Endodermal cell (in vitro differentiated cells): ENCODE results near the gene RECK. TPM values are rescaled to one million over a fixed set of nuclear protein-coding genes. Genes with fewer than 3 reads are reported as not detected.

Experiments
- DNase-seq: peaks from one replicate; pipeline ENCODE4 v3.0.0-alpha.2; 2017
- H3K27ac ChIP-seq: 2 replicates; pipeline ENCODE4 v1.5.1; 2013; ENCODE audit warnings: mild to moderate bottlenecking, low read depth, low read length, moderate library complexity
- H3K27me3 ChIP-seq: 2 replicates; pipeline ENCODE4 v1.6.1; 2013; ENCODE audit warnings: mild to moderate bottlenecking, low read length, moderate library complexity; ENCODE audit not compliant: insufficient read depth, control insufficient read depth, poor library complexity, severe bottlenecking
- H3K36me3 ChIP-seq: 2 replicates; pipeline ENCODE4 v1.7.0; 2013; ENCODE audit warnings: mild to moderate bottlenecking, low read length, moderate library complexity; ENCODE audit not compliant: control insufficient read depth, insufficient read depth
- H3K4me1 ChIP-seq: one replicate; pipeline ENCODE4 v1.7.0; 2013; ENCODE audit warnings: low read length; ENCODE audit not compliant: control insufficient read depth, insufficient read depth
- H3K4me3 ChIP-seq: 2 replicates; pipeline ENCODE4 v1.5.1; 2013; ENCODE audit warnings: mild to moderate bottlenecking, low read length, moderate library complexity
- H3K9ac ChIP-seq: 2 replicates; pipeline ENCODE4 v1.6.1; 2013; ENCODE audit warnings: mild to moderate bottlenecking, low read length, moderate library complexity; ENCODE audit not compliant: poor library complexity, severe bottlenecking; ENCODE audit errors: extremely low read depth
- H3K9me3 ChIP-seq: 2 replicates; pipeline ENCODE4 v1.6.1; 2013; ENCODE audit warnings: mild to moderate bottlenecking, low read length, moderate library complexity; ENCODE audit not compliant: control insufficient read depth
- H3K27ac Mint-ChIP-seq: 2 replicates; pipeline ENCODE4 v1.8.0; 2020; ENCODE audit warnings: mixed read lengths
- H3K27me3 Mint-ChIP-seq: 2 replicates; pipeline ENCODE4 v1.8.0; 2021; ENCODE audit warnings: mild to moderate bottlenecking, mixed read lengths; ENCODE audit not compliant: insufficient read depth
- H3K36me3 Mint-ChIP-seq: 2 replicates; pipeline ENCODE4 v1.8.0; 2020; ENCODE audit warnings: low read depth, mixed read lengths
- H3K4me1 Mint-ChIP-seq: 2 replicates; pipeline ENCODE4 v1.8.0; 2020; ENCODE audit warnings: mixed read lengths
- H3K4me3 Mint-ChIP-seq: 2 replicates; pipeline ENCODE4 v1.8.0; 2020; ENCODE audit warnings: mild to moderate bottlenecking, moderate library complexity, mixed read lengths
- H3K9me3 Mint-ChIP-seq: 2 replicates; pipeline ENCODE4 v1.8.0; 2020; ENCODE audit warnings: mild to moderate bottlenecking, mixed read lengths
- CTCF ChIP-seq: fragments of 200-600 bp; sonication (generic); conservative IDR thresholded peaks from 2 replicates; pipeline ENCODE4 v1.5.0; 2021; ENCODE audit warnings: antibody characterized with exemption, mild to moderate bottlenecking
- WGBS, 2 experiments: methylation state at CpG; one replicate each; pipeline versions ENCODE4 v1.1.5 to v1.1.7; 2013; ENCODE audit warnings: missing lambda C conversion rate in 2 of 2, mixed read lengths in 1 of 2; ENCODE audit not compliant: insufficient coverage in 1 of 2, insufficient read length in 1 of 2; 5-methylcytosine and 5-hydroxymethylcytosine counted together
- total RNA-seq, 2 donors: library from RNA; stranded (reverse); fragmentation: NEBNext Ultra II Directional in 1 of 2; extraction: Animal tissue kit (Norgen Biotek cat#: 25700) in 1 of 2; gene quantifications; 2 replicates in 1 of 2; 3 replicates in 1 of 2; pipeline ENCODE4 v1.2.1, GENCODE V29; 2021

The RECK gene
- total RNA-seq, 2 donors from 2014 or later = 11.5 to 16.1 TPM

GRCh38 chr9:36116593-36116992, 79.9 kb downstream of the RECK start:
- Mint-ChIP-seq H3K27me3 (no peaks in the 10 kb centered on the region), H3K9me3 (peaks cover 2% of the 10 kb centered on the region), H3K36me3 (peaks cover 8% of the 10 kb centered on the region), H3K4me1 (peaks cover 45% of the 10 kb centered on the region), H3K27ac (no peak overlapping the region), H3K4me3 (no peak overlapping the region)
- 84 to 95% methylated on average over 3 of the region's 3 CpGs for WGBS, 2 experiments
- no peak for DNase-seq
- Histone ChIP-seq H3K36me3 (peaks cover under 1% of the 10 kb centered on the region), H3K27ac (no peak overlapping the region), H3K9ac (no peak overlapping the region), H3K4me3 (no peak overlapping the region), H3K4me1 (peaks cover 24% of the 10 kb centered on the region), H3K9me3 (no peaks in the 10 kb centered on the region), H3K27me3 (no peaks in the 10 kb centered on the region)
- TF ChIP-seq CTCF = no peak

DNA sequence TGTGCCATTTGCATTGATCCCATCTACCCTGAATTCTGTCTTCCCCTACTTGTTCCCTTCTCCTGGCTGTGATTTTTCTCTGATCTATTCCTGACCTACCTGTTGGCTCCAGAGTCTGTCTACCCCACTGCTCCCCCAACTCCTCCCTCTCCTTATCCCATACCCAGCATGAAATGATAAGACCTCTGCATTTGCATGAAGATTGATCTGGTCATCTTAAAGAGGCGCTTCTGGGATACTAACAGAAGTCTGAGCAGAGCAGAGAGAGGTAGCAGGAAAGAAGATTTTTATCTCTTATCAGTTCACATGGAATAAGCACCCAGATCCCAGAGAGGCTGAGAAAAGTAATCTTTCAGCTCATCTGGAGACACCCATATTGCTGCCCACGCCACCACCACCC, 81.5 kb downstream of the RECK start:
- Mint-ChIP-seq H3K4me3 (no peak overlapping the region), H3K9me3 (peaks cover 2% of the 10 kb centered on the region), H3K27me3 (no peaks in the 10 kb centered on the region), H3K36me3 (peaks cover 22% of the 10 kb centered on the region), H3K27ac (peak overlapping the region; percentile 64), H3K4me1 (peaks cover 39% of the 10 kb centered on the region)
- H3K27ac ChIP-seq = no peak overlapping the region
- H3K27me3 ChIP-seq = no peaks in the 10 kb centered on the region
- WGBS, 2 experiments = 82 to 100% methylated on average over 1 to 2 of the region's 2 CpGs
- DNase-seq = no peak
- TF ChIP-seq CTCF = no peak
- H3K9me3 ChIP-seq = no peaks in the 10 kb centered on the region
- peak overlapping the region; percentile 12 for H3K9ac ChIP-seq
- peak overlapping the region; percentile 30 for H3K4me3 ChIP-seq
- H3K4me1 ChIP-seq = peaks cover 28% of the 10 kb centered on the region
- peaks cover 6% of the 10 kb centered on the region for H3K36me3 ChIP-seq

DNA sequence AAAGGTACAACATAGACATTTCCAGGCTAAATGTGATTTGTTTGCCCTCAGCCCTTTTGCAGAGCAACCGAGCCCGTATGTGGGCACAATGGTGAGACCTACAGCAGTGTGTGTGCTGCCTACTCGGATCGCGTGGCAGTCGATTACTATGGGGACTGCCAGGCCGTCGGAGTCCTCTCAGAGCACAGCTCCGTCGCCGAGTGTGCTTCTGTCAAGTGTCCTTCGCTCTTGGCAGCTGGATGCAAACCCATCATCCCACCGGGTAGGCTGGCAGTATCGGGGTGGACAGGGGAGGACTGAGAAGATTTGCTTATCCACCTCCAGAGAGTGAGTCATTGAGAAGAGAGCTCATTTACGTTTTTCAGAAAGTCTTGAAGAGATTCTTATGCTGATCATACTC, 82.0 kb downstream of the RECK start:
- Mint-ChIP-seq H3K4me1 (peaks cover 38% of the 10 kb centered on the region), H3K4me3 (no peak overlapping the region), H3K9me3 (peaks cover 2% of the 10 kb centered on the region), H3K27ac (peak overlapping the region; percentile 64), H3K27me3 (no peaks in the 10 kb centered on the region), H3K36me3 (peaks cover 23% of the 10 kb centered on the region)
- H3K9ac ChIP-seq = peak overlapping the region; percentile 12
- no peak overlapping the region for H3K27ac ChIP-seq
- no peak for TF ChIP-seq CTCF
- DNase-seq = peak; percentile 67
- no peaks in the 10 kb centered on the region for H3K9me3 ChIP-seq
- WGBS, 2 experiments = 85 to 86% methylated on average over 12 to 15 of the region's 15 CpGs
- H3K27me3 ChIP-seq = no peaks in the 10 kb centered on the region
- H3K4me3 ChIP-seq = peak overlapping the region; percentile 30
- peaks cover 28% of the 10 kb centered on the region for H3K4me1 ChIP-seq
- H3K36me3 ChIP-seq = peaks cover 6% of the 10 kb centered on the region
